Stomach (tissue), 9 donors: ENCODE data around the gene SLC38A6. TPM values are rescaled to one million over a fixed set of nuclear protein-coding genes. Genes with fewer than 3 reads are reported as not detected.
"Not testable (repeated sequence)": the region's sequence is repeated elsewhere in the genome, so short reads cannot be mapped to it uniquely, and the experiment has no call there.

ENCODE experiments used
- DNase-seq, 2 donors: peaks; one replicate each; pipeline versions ENCODE4 v3.0.0 to v3.0.0-alpha.2; 2013 to 2019
- H3K27ac ChIP-seq, 5 donors: fragments of 200-600 bp in 4 of 5; sonication (generic) in 4 of 5; one replicate each; pipeline ENCODE4 v1.5.1; 2013 to 2019; ENCODE audit warnings: mild to moderate bottlenecking in 1 of 5, moderate library complexity in 1 of 5
- H3K27me3 ChIP-seq, 3 donors: fragments of 200-600 bp; sonication (generic); one replicate each; pipeline ENCODE4 v1.5.1; 2017 to 2019; ENCODE audit warnings: mixed run types in 1 of 3
- H3K36me3 ChIP-seq, 4 donors: fragments of 200-600 bp; sonication (generic); 1 replicate in 3 of 4; 2 replicates in 1 of 4; pipeline ENCODE4 v1.5.1; 2016 to 2019
- H3K4me1 ChIP-seq, 4 donors: fragments of 200-600 bp; sonication (generic); one replicate each; pipeline ENCODE4 v1.5.1; 2016 to 2019
- H3K4me3 ChIP-seq, 4 donors: fragments of 200-600 bp; sonication (generic) in 3 of 4; one replicate each; pipeline ENCODE4 v1.5.1; 2016 to 2019; ENCODE audit warnings: mild to moderate bottlenecking in 1 of 4
- H3K9me3 ChIP-seq, 4 donors: fragments of 200-600 bp; sonication (generic); one replicate each; pipeline ENCODE4 v1.5.1; 2016 to 2019
- EP300 ChIP-seq: sonication (generic); formaldehyde crosslinking; IDR thresholded peaks from one replicate; pipeline ENCODE4 v1.6.1; 2017; ENCODE audit warnings: antibody characterized with exemption
- POLR2A ChIP-seq, 4 donors: fragments of 450-650 bp; IDR thresholded peaks; one replicate each; pipeline ENCODE4 v1.6.1; 2016; ENCODE audit warnings: antibody characterized with exemption in 4 of 4, control low read depth in 2 of 4, mild to moderate bottlenecking in 1 of 4, moderate library complexity in 1 of 4
- POLR2AphosphoS5 ChIP-seq, 3 donors: sonication (generic); formaldehyde crosslinking; IDR thresholded peaks; one replicate each; pipeline ENCODE4 v1.6.1; 2016; ENCODE audit warnings: antibody characterized with exemption in 3 of 3
- WGBS, 5 donors: extraction: QIAGEN DNeasy Blood & Tissue Kit in 3 of 5; methylation state at CpG; one replicate each; pipeline versions ENCODE4 v1.1.5 to v1.1.7; 2013 to 2018; 5-methylcytosine and 5-hydroxymethylcytosine counted together
- intact Hi-C: fragments of 100-400 bp; cut with DNase I; formaldehyde crosslinking; loops from one replicate; pipeline ENCODE4 v1.15.1; 2023; ENCODE audit warnings: low total_unique reads
- polyA plus RNA-seq, 3 donors: library from polyadenylated mRNA; stranded (reverse); fragments of 200-250 nt; gene quantifications; one replicate each; pipeline ENCODE4 v1.2.3, GENCODE V29; 2013
- total RNA-seq, 5 donors: library from RNA; depleted of rRNA; stranded (reverse); fragments of >200 nt; gene quantifications; one replicate each; pipeline versions ENCODE4 v1.1.0 to v1.2.3, GENCODE V29; 2014 to 2016
- TF ChIP-seq, protein P1 (sequence below), 7 experiments: fragments of 450-650 bp in 4 of 7; fragments of 200-600 bp in 3 of 7; sonication (generic) in 3 of 7; IDR thresholded peaks; one replicate each; pipeline ENCODE4 v1.5.1; 2016 to 2019; ENCODE audit warnings: antibody characterized with exemption in 7 of 7, control low read depth in 2 of 7, mild to moderate bottlenecking in 1 of 7
- donor health status: healthy with polysubstance abuse.
- donor health status: Bipolar disorder and iron deficiency.
- donor health status: healthy.

SLC38A6 gene
- total and polyA plus RNA-seq, 8 donors, result 2.9 to 45.9 (median 7.6) TPM; not detected in 1

DNA sequence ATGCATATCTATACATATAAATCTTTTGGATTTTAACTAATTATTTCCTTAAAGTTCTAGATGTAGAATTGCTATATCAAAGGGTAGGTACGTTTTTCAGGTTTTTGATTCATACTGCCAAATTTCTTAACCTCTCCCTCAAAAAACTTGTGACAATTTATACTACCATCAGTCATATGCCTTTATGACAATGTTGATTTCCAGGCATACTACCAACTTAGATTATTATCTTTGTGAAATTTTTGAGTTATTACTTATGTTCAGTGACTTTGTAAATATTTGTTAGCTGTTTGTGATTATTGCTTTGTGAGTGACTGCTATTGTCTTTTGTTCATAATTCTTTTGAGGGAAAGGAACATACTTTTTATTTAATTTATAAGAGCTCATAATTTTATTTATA, 107.0 kb downstream of the SLC38A6 start:
- H3K4me3 ChIP-seq, result no peak overlapping the region
- no peaks in the 10 kb centered on the region for H3K27me3 ChIP-seq
- H3K4me1 ChIP-seq, result no peaks in the 10 kb centered on the region
- H3K36me3 ChIP-seq, result peaks cover 0 to 18% (median 4%) of the 10 kb centered on the region in 4 donors
- no peaks in the 10 kb centered on the region for H3K9me3 ChIP-seq
- no peak overlapping the region for H3K27ac ChIP-seq
- WGBS, 5 donors, result 81 to 96% (median 86%) methylated on average over 1 of the region's 1 CpG
- intact Hi-C loops, result no loop called here
- TF ChIP-seq, protein P1, sequence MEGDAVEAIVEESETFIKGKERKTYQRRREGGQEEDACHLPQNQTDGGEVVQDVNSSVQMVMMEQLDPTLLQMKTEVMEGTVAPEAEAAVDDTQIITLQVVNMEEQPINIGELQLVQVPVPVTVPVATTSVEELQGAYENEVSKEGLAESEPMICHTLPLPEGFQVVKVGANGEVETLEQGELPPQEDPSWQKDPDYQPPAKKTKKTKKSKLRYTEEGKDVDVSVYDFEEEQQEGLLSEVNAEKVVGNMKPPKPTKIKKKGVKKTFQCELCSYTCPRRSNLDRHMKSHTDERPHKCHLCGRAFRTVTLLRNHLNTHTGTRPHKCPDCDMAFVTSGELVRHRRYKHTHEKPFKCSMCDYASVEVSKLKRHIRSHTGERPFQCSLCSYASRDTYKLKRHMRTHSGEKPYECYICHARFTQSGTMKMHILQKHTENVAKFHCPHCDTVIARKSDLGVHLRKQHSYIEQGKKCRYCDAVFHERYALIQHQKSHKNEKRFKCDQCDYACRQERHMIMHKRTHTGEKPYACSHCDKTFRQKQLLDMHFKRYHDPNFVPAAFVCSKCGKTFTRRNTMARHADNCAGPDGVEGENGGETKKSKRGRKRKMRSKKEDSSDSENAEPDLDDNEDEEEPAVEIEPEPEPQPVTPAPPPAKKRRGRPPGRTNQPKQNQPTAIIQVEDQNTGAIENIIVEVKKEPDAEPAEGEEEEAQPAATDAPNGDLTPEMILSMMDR (IDR thresholded peaks at IDR 0.05), result no peak
- TF ChIP-seq EP300, result no peak
- no peak for TF ChIP-seq POLR2A (IDR thresholded peaks at IDR 0.05)
- TF ChIP-seq POLR2AphosphoS5 (IDR thresholded peaks at IDR 0.05), result no peak
- no peak for DNase-seq

DNA sequence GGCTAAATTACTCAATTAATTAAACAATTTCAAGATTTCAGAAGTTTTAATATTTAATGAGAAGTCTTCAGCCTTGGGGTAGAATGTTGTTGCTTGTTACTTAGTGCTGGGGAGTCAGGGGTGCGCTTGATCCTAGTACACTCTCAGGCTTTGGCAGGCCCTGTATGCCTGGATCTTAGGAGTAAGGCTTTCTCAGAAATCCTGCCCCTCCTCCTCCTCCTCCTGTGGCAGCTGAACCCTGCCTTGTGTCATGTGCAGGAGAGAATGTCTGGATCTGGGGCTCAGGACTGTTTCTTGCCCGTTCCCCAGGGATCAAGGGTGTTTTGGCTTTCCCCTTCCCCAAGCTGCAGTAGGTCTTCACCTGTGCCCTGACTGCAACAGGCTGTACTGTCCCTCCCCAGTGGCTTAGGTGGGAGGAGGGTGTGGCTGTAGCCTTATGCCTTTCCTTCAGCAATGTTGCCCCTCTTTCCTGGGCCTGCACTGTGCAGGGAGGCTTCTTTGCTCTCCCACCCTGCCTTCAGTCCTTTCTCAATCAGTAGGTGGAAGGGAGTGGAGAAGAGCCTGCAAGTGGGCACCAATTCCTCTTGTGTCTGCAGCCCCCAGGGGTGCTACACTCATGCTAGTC, 108.2 kb downstream of the SLC38A6 start:
- Histone ChIP-seq H3K27ac (no peak overlapping the region), H3K27me3 (no peaks in the 10 kb centered on the region), H3K36me3 (peaks cover 0 to 8% (median under 1%) of the 10 kb centered on the region in 4 donors), H3K4me1 (no peaks in the 10 kb centered on the region), H3K4me3 (no peak overlapping the region), H3K9me3 (no peaks in the 10 kb centered on the region)
- TF ChIP-seq, protein P1 (IDR thresholded peaks at IDR 0.05), result no peak
- TF ChIP-seq POLR2A (IDR thresholded peaks at IDR 0.05), result no peak
- TF ChIP-seq EP300, result no peak
- TF ChIP-seq POLR2AphosphoS5 (IDR thresholded peaks at IDR 0.05), result no peak
- DNase-seq, result no peak
- WGBS, 5 donors, result 72 to 89% (median 79%) methylated on average over 2 of the region's 2 CpGs
- intact Hi-C loops, result no loop called here

DNA sequence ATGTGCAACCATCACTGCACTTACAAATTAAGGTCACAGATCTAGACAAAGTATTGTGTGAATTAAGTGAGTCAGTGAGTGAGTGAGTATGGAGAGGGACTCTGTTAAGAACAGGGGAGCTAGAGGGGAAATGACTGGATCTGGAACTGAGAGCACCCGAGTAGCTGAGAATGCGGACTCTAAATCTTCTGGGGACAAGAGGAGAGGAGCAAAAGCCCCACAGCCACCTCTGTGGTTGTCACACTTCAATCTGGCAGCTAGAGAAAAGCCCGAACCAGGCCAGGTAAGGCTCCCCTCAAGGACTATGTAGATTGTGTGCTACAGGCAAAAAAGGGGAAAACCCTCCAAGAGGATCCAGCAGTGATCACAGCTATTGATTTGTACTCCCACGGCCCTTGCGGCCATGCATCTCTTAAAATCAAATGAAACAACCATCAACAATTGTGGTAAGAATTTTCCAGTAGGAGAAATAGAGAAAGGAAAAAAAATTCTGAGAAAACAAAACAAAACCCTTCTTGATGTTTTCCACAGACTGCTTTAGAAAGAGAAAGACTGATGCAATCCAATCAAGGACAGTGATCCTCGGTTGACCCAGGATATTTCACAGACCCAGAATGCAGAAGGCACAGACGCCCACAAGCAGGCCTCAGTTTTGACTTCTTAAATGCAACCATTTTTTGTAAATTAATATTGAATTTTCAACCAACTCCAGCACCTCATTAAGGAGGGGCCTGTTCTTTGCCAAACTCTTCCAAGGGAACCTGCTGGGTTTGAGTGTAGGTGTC, 109.6 kb downstream of the SLC38A6 start:
- H3K36me3 ChIP-seq, result no peaks in the 10 kb centered on the region
- intact Hi-C loops, result no loop called here
- H3K4me1 ChIP-seq, result no peaks in the 10 kb centered on the region
- no peak for DNase-seq
- TF ChIP-seq POLR2AphosphoS5 (IDR thresholded peaks at IDR 0.05) (no peak), EP300 (no peak), POLR2A (IDR thresholded peaks at IDR 0.05) (no peak)
- TF ChIP-seq, protein P1 (IDR thresholded peaks at IDR 0.05), result no peak
- no peak overlapping the region for H3K4me3 ChIP-seq
- no peak overlapping the region for H3K27ac ChIP-seq
- no peaks in the 10 kb centered on the region for H3K27me3 ChIP-seq
- H3K9me3 ChIP-seq, result no peaks in the 10 kb centered on the region
- 77 to 91% (median 79%) methylated on average over 7 of the region's 7 CpGs for WGBS, 5 donors

- Histone ChIP-seq H3K36me3 (no peaks in the 10 kb centered on the region), H3K27me3 (no peaks in the 10 kb centered on the region), H3K27ac (no peak overlapping the region), H3K9me3 (no peaks in the 10 kb centered on the region), H3K4me3 (no peak overlapping the region), H3K4me1 (no peaks in the 10 kb centered on the region)
- WGBS, 5 donors, result 47 to 97% (median 82%) methylated on average over 2 of the region's 2 CpGs
- DNase-seq, result no peak
- no peak for TF ChIP-seq POLR2AphosphoS5 (IDR thresholded peaks at IDR 0.05)
- no peak for TF ChIP-seq EP300
- TF ChIP-seq, protein P1 (IDR thresholded peaks at IDR 0.05), result no peak
- no peak for TF ChIP-seq POLR2A (IDR thresholded peaks at IDR 0.05)
- intact Hi-C loops, result no loop called here
Observed at GRCh38 chr14:61091657-61092273, 110.7 kb downstream of the SLC38A6 start.

DNA sequence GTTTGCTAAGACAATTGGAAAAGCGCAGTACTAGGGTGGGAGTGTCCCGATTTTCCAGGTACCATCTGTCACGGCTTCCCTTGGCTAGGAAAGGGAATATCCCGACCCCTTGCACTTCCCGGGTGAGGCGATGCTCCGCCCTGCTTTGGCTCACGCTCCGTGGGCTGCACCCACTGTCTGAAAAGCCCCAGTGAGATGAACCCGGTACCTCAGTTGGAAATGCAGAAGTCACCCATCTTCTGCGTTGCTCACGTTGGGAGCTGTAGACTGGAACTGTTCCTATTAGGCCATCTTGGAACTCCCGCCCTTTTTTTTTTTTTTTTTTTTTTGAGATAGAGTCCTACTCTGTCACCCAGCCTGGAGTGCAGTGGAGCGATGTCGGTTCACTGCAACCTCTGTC, 117.1 kb downstream of the SLC38A6 start:
- H3K27me3 ChIP-seq, intact Hi-C loops, H3K36me3 ChIP-seq, DNase-seq, H3K4me3 ChIP-seq, H3K27ac ChIP-seq, H3K9me3 ChIP-seq: not testable (repeated sequence)
- H3K4me1 ChIP-seq, result peaks cover 9 to 20% (median 13%) of the 10 kb centered on the region in 4 donors
- 81 to 98% (median 92%) methylated on average over 14 to 15 of the region's 15 CpGs for WGBS, 5 donors
